D341Med (cell line): ENCODE results near the gene SNRNP70.
A peak's percentile ranks its signal among the peaks of the same experiment; 100 is the strongest.
"Not testable (repeated sequence)": the region's sequence is repeated elsewhere in the genome, so short reads cannot be mapped to it uniquely, and the experiment has no call there.

Experiments used
- DNase-seq: peaks from one replicate; pipeline ENCODE4 v3.0.0; 2012; ENCODE audit warnings: low spot score

The SNRNP70 gene

DNA sequence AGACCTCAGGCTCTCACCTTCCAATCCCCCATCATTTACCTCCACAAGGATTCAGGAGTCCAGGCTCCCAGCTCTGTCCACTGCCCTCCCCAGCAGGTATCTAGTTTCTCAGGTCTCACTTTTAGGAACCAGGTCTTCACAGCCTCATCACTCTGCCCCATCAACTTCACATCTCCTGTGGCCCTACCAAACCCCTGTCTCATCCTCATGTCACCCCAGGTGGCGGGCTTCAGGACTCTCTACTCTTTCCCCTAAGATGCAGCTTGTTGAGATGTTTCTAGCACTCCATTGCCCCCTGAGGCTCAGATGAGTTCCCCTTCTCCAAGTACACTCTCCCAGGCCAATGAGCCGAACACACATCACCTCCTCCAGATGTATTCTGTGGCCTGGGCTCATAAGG is 35.6 kb downstream of the SNRNP70 start:
- DNase-seq = no peak

DNA sequence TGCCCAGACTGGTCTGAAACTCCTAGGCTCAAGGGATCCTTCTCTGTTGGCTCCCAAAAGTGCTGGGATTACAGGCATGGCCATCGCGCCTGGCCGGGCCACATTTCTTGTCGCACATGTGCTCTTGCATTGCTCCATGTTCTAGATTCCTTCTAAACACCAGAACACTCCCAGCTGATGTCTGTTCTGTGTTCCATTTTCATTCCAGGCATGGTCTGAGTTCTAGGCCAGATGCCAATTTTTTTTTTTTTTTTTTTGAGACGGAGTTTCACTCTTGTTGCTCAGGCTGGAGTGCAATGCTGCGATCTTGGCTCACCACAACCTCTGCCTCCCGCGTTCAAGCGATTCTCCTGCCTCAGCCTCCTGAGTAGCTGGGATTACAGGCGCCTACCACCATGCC is 36.6 kb downstream of the SNRNP70 start:
- not testable (repeated sequence) for DNase-seq

DNA sequence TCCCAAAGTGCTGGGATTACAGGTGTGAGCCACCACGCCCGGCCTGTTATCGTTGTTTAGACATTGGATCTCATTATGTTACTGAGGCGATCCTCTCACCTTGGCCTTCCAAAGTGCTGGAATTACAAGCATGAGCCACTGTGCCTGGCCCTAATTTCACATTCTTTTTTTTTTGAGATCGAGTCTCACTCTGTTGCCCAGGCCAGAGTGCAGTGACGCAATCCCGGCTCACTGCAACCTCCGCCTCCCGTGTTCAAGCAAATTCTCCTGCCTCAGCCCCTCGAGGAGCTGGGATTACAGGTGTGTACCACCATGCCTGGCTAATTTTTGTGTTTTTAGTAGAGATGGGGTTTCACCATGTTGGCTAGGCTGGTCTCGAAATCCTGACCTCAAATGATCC is 38.0 kb downstream of the SNRNP70 start:
- not testable (repeated sequence) for DNase-seq

DNA sequence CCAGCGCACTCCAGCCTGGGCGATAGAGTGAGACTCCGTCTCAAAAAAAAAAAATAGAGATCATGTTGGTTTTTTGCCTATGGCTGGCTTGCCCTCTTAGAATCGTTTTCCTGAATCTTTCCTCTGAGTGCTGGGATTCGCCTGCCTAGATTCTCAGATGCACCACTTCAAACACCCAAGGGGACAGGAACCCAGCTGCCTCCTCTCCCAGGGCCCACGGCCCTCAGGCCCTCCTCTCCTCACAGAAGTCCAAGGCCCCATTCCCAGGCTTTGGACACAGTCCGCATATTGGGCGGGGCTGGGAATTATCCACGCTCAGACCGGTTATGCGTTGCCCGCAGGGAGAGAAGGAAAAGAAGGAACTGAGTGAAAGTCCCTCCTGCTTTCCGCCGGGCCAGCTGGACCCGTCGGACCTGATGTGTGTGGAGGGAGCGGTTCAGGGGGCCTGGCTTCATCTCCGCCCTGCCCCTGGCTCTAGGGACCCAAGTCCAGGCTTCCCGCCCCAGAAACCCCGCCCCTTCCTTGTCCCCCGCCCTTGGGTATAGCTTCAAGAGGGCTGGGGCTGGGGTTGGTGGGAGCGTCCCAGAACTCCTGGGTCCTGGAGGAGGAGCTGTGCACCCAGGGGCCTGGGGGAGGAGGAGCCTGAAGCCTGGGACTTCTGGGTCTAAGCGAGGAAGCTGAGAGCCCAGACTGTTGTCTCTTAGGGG is 39.9 kb downstream of the SNRNP70 start:
- no peak for DNase-seq

DNA sequence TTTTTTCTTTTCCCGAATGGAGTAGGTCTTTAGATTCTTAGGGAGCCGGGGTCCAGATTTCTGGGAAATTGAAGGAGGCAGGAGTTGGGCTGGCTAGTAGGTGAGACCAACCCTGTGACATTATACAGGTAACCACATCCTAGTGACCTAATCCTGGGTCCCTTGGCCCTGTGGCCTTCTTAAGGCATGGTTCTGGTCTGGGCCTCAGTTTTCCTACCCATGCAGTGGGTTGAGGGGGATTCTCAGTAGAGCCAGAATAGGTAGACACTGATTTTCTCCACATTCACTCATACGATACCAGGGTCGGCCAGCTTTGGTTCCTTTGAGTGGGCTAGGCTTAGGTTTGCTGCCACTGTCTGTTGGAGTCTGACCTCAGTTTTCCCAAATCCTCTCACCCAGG is 41.3 kb downstream of the SNRNP70 start:
- DNase-seq = no peak

DNA sequence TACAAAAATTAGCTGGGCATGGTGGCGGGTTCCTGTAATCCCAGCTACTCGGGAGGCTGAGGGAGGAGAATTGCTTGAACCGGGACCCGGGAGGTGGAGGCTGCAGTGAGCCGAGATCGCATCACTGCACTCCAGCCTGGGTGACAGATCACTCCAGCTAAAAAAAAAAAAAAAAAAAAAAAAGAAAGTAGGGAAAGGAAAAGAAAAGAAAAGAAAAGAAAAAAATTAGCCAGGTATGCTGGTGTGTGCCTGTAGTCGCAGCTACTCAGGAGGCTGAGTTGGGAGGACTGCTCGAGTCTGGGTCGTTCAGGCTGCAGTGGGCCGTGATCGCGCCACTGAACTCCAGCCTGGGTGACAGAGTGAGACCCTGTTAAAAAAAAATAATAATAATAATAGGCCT is 42.0 kb downstream of the SNRNP70 start:
- not testable (repeated sequence) for DNase-seq

DNA sequence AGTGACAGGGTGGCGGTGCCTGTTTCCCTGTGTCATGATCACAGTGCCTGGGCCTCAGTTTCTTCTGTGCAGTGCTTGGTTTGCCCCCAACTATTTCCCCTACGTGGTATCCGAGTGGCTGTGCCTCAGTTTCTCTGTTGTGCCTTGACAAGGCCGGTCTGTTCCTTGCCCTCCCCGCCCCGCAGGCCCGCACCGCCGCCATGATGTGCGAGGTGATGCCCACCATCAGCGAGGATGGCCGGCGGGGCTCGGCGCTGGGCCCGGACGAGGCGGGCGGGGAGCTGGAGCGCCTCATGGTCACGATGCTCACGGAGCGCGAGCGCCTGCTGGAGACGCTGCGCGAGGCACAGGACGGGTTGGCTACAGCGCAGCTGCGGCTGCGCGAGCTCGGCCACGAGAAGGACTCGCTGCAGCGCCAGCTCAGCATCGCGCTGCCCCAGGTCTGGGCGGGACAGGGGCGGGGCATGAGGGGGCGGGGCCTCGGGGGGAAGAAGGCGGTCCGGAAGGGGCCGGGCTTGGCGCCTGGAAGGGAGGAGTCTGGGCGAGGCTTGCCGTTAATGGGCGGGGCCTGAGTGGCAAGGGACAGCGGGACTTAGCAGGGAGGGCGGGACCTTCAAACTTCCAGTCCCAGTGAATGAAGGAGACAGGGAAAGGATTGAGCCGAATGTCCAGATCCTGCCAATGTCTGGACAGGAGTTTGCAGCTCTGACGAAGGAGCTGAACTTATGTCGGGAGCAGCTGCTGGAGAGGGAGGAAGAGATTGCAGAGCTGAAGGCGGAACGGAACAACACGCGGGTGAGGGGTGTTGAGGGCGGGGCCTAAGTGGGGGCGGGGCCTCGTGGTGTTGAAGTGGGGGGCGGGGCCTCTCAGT is 42.7 kb downstream of the SNRNP70 start:
- peak; percentile 95 for DNase-seq

DNA sequence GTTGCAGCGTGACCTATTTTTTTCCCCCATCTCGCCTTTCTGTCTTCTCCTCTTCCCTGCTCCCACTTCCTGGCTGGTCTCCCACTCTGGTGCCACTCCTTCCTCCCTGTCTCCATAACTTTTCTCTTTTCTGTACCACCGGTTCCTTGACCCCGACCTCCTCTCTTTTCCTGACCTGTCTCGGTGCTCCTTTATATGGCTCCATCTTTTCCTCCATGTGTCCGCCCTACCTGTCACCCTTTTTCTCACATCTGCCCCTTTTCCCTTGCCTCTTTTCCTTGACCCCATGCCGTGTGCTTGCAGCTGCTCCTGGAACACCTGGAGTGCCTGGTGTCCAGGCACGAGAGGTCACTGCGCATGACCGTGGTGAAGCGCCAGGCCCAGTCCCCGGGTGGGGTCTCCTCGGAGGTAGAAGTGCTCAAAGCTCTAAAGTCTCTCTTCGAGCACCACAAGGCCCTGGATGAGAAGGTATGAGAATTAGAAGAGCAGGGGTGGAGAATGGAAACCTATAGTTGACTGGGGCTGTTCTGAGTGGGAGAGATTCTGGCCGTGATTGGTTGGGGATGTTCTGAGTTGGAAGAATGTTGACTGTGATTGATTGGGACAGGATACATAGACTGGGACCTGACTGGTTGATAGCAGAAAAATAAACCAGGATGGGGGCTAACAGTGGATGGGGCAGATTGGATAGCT is 43.4 kb downstream of the SNRNP70 start:
- DNase-seq = no peak

DNA sequence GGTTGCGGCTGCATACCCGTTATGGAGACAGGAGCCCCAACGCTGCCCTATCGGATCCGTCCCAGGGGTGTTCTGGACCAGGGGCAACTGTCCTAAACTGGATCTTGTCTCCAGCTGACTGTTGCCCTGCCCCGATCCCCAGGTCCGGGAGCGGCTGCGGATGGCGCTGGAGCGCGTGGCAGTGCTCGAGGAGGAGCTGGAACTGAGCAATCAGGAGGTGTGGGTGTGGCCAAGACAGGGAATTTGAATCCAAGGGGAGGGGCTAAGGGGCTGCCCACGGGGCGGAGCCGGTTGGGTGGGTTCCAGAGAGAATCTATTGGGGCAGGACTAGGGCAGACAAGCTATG is 44.0 kb downstream of the SNRNP70 start:
- no peak for DNase-seq

DNA sequence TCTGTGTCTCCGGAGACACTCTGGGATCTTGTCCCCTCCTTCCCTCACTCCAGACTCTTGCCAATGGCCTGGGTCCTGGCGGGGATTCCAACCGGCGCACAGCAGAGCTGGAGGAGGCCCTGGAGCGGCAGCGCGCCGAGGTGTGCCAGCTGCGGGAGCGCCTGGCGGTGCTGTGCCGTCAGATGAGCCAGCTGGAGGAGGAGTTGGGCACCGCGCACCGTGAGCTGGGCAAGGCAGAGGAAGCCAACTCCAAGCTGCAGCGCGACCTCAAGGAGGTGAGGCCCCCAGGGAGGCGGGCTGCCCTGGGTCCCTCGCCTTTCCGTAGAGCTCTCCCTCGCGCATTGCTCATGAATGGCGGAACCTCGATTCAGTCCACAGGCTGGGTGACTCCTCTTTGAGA is 45.1 kb downstream of the SNRNP70 start:
- DNase-seq = no peak

DNA sequence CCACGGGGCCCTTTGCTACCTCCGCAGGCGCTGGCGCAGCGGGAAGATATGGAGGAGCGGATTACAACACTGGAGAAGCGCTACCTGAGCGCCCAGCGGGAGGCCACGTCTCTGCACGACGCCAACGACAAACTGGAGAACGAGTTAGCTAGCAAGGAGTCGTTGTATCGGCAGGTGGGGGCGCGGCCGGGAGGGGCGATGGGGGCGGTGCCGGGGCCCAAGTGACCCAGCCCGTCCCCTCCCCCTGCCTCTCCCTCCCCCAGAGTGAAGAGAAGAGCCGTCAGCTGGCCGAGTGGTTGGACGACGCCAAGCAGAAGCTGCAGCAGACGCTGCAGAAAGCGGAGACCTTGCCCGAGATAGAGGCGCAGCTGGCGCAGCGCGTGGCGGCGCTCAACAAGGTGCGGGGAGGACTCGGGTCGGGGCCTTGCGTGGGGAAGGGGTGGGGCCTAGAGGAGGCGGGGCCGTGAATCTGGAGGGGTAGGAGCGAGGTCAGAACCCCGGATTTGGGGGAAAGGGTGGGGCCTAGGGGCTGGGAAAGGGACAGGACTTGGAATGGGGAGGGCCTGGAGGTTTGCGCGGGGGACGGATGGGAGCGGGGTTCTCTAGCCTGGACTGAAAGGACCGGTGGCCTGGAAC is 47.8 kb downstream of the SNRNP70 start:
- DNase-seq = no peak

DNA sequence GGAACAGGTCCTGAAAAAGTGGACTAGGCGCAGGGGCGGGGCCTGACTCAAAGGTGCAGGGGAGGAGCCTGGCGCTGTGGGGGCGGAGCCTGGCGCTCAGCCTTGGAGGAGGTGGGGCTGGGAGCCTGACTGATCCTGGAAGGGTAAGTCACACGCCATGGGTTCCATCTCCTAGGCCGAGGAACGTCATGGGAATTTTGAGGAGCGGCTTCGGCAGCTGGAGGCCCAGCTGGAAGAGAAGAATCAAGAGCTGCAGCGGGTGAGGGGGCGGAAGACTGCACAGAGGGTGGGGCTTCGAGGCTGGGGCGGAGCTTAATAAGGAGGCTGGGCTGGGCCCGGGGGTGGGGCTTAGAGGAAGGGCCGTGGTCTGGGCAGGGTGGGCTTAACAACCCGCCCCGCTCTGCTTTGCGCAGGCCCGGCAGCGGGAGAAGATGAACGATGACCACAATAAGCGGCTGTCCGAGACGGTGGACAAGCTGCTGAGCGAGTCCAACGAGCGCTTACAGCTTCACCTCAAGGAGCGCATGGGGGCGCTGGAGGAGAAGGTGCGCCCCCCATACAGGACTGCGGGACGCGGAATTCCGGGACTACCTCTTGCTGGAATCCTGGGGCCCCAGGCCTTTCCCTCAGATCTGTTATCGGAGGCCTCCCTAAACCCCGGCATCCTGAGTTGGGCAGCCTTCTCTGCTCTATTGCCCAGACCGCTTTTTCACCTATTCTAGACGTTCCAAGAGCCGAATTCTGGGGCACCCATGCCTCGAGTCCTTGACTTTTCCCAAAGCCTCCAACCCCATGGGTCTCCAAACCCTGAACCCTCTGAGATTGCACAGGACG is 48.6 kb downstream of the SNRNP70 start:
- DNase-seq = no peak

DNA sequence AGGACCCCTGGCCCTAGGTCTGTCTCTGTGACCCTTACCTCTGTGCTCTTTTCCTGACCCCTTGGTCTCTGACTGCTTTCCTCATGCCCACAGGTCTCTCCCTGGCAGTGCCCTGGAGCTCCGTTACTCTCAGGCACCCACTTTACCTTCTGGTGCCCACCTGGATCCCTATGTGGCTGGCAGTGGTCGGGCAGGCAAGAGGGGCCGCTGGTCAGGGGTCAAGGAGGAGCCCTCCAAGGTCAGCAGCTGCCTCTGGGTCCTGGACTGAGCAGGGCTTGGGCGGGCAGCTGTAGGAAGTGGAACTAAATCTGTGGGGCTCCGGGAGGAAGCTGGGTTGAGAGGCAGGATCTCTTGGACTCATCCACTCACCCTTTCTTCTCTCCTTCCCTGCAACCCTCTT is 50.4 kb downstream of the SNRNP70 start:
- DNase-seq = no peak

DNA sequence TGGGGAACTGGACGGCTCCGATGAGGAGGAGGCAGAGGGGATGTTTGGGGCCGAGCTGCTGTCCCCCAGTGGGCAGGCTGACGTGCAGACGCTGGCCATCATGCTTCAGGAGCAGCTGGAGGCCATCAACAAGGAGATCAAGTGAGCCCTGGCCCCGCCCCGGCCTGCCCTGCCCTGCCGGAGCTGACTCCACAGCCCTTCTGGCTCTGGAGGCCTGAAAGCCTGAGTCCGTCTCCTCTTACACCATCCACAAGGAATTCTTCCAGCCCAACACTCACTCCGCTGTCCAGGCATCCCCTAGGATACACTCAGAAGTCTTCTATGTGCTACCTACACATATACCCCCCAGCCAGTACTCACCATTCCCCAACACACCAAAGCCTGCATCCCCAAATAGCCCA is 51.5 kb downstream of the SNRNP70 start:
- no peak for DNase-seq

DNA sequence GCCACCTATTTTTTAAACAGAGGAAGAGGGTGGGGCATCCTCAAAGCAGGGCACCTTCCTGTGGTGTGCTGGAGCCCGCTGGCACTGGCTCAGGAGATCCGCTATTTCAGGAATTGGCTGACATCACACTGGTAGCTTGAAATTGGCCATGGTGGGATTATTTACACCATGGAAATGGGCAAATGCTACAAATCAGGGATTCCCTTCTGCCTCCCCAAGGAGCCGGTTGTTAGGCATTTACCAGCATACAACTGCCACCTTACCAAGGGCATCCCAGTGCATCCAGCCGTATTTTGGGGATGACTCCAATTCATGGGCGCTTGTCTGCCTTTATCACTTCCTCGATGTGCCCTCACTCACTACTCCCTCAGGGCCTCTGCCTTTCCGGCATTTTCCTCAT is 55.7 kb downstream of the SNRNP70 start:
- no peak for DNase-seq

DNA sequence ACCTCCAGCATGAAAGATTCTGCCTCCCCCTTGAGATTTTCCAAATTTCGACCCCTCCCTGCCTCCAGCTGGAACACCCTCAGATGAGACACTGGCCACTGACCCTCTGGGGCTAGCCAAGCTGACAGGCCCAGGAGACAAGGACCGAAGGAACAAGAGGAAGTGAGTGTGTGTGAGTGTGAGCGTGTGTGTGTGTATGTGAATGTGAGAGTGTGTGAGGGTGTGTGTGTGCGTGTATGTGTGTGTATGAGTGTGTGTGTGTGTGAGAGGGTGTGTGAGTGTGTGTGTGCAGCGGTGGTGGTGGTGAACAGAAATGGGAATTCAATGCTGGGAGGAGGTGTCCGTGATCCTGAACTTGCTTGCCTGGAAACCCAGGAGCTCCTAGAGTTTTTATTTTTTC is 56.1 kb downstream of the SNRNP70 start:
- DNase-seq = no peak

DNA sequence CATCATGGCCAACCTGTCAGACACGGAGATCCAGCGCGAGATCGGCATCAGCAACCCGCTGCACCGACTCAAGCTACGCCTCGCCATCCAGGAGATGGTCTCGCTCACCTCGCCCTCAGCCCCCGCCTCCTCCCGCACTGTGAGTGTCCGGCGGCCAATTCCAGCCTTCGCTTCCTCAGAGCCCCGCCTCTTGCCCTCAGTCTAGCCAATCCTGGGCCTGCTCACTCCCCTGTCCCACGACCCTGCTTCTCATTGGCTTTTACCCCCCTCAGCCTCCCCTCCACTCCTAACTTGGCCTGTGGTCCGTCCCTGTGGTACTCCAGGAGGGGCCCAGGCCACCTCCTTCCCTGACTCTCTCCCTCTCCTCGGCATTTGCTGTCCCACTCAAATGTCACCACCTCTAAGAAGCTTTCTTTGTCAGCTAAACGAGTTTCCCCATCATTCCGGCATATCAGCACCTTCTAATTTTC is 57.6 kb downstream of the SNRNP70 start:
- DNase-seq = peak; percentile 61

DNA sequence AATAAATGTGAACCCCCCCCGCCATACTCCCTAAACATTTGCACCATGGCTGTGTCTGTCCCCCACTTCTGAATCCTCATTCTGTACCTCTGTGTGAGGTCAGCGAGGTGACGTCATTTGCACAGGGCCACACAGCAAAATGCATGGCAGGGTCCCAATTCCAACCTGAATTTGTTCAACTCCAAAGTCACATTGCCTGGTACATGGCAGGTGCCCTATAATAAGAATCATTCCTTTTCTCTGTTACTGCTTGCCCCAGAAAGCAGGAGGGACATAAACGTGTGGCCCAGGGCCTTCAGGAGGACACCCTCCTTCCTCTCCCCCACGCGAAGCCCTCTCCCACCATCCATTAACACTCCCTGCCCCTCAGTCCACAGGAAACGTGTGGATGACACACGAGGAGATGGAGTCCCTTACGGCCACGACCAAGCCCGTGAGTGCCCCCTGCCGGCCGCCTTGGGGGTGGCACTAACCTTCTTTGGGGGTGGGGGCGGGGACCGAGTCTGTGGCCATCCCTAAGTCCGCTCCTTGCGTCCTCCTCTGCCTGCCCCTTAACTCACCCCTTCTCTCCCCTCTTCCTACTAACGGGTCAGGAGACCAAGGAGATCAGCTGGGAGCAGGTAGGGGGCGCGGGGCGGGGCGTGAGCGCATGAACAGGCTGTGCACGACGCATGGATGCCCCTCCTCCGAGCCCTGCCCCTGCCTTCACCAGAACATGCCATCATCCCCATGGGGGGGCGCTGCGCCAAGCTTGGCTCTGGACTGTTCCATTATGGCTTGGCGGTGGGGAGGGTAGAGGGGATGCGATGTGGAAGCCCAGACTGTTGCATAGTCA is 60.5 kb downstream of the SNRNP70 start:
- peak; percentile 83 for DNase-seq

DNA sequence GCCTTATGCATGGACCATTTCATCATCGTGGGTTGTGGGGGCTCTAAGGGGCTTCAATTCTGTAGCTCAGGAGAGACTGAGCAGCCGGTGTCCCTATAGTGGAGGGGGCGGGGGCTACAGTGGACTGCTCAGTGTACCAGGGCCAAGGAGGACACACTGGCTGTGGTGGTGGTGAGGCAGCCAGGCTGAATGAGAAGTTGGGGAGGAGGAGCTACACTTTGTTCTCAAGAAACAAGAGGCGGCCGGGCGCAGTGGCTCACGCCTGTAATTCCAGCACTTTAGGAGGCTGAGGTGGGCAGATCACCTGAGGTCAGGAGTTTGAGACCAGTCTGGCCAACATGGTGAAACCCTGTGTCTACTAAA is 61.1 kb downstream of the SNRNP70 start:
- DNase-seq = not testable (repeated sequence)

DNA sequence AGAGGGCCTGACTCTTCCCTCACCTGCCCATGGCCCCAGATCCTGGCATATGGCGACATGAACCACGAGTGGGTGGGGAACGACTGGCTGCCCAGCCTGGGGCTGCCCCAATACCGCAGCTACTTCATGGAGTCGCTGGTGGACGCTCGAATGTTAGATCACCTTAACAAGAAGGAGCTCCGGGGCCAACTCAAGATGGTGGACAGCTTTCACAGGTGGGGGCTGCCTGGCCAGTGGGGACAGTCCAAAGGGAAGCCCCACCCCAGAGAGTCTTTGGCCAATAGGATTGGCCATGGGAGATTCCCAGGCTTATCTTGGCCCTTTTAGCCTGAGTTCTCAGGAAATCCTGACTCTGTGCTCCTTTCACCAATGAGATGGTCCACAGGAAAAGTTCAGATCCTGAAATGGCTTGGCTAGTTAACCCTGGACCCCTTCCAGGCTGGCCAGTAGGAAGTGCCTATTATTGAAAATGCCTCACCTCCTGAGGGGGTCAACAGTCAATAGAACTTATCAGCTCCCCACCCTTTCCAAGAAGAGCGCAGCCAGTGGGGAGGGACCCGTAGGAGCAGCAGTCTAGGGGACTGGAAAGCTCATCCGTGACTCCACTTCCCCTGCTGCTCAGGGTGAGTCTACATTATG is 62.9 kb downstream of the SNRNP70 start:
- DNase-seq = no peak
